GM19043 (cell line): ENCODE results near the gene PARVB.
A peak's percentile ranks its signal among the peaks of the same experiment; 100 is the strongest.
"Not testable (repeated sequence)": the region's sequence is repeated elsewhere in the genome, so short reads cannot be mapped to it uniquely, and the experiment has no call there.

Experiments
- ATAC-seq: cut with Tn5 transposase; IDR thresholded peaks from one replicate; pipeline ENCODE4 v1.9.1; 2021; ENCODE audit warnings: low read depth; ENCODE audit not compliant: unreplicated experiment

The PARVB gene

DNA sequence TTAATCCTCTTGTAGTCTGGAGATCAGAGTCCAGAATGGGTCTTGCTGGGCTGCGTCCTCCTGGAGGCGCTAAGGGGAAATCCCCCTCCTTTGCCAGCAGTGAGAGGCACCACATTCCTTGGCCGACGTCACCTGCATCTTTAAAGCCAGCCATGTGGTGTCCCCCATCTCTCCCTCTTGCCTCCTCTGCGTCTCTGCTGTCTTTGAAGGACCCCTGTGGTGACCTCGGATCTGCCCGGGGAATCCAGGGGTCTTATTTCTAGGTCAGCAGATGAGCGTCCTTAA, 27.2 kb upstream of the PARVB start:
- ATAC-seq = no peak

DNA sequence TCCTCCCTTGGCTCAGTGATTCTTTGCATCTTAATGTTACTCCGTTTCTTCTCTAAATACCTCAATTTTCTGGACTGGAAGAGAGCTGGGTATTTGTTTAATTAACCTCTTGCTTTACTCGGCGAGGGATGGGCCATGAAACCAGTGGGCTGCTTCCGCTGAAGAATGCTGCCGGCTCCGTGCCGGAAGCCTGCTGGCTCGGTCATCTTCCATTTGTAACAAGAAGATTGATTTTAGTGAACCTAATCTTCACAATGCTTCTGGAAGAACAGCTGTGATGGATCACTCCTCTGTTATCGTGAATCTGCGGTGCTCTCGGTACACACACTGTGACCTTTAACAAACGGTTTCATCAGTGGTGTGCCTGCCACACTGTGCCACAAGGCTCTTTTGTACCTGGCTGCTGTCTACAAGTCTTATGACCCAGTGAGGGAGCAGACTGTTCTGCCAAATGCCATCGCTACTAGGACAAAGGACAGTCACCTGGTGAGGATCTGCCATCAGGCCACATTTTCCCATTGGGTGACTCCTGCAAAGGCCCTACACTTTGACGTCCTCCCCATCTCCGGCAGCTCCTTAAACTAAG, 25.3 kb upstream of the PARVB start:
- no peak for ATAC-seq

DNA sequence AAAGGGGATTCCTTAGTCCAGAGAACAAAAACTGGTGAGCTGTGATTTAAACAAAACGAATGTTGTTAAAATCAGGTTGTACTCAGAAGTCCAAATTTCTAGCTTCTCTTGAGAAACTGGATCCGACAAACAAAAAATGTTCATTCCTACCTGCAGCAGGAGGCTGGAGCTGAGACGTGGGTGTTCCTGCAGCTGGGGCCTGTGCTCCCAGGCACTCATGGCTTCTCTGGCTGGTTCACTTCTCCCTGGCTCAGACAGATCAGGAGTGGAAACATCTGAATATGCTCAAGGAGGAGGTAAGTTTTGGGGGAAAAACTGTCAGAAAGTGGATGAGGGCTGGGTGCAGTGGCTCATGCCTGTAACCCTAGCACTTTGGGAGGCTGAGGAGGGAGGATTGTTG, 24.7 kb upstream of the PARVB start:
- ATAC-seq = no peak

DNA sequence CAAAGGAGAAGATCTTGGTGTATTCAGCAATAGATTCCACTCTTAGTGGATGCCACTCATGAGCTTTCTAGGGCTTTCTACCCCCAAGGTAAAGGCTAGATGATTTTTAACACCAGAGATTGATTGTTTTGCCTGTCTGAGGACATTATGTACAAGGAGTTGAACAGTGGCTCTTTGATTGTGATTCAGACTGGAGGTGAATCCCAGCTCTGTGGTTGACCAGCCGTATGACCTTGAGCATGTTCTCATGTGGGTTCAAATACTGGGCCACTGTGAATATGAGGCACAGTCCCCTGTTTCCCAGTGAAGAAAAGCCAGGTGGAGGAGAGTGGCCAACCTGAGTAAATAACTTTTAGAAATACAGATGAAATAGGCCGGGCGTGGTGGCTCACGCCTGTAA, 24.0 kb upstream of the PARVB start:
- no peak for ATAC-seq

DNA sequence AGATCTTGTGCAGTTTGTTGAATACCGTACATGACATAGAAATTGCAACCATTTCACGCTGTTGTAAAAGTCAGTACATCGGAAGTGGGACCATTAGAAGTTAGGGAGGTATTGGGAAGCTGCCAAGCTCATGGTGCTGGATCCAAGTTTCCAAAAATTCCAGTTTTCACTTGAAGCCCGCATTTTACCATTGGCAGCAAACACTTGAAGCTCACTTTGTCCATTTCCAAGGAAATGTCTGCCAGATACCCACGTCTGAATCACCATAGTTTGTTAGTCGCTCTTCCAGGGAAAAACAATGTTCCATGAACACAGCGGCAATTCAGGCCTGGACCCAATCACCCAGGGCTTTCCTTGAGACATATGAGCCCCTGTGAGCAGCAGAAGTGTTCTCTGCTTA, 22.6 kb upstream of the PARVB start:
- ATAC-seq = no peak

DNA sequence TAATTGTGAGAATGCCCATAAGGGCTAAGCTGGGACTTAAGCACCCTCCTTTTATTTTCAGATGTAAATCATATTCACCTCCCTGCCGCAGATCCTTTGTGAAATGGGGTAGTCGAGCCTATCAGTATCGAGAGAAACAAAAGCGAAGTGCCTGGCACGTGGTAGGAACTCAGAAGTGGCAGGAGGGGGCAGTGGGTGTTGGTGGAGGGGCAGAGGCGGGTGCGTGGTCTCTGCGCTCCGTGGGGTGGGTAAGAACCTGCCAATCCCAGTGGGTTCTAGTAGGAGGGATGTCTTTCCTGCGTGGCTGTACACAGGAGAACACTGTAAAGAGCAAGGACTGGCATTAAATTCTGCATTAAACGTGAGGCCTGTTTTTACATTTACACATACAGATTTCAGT, 21.8 kb upstream of the PARVB start:
- ATAC-seq = no peak

DNA sequence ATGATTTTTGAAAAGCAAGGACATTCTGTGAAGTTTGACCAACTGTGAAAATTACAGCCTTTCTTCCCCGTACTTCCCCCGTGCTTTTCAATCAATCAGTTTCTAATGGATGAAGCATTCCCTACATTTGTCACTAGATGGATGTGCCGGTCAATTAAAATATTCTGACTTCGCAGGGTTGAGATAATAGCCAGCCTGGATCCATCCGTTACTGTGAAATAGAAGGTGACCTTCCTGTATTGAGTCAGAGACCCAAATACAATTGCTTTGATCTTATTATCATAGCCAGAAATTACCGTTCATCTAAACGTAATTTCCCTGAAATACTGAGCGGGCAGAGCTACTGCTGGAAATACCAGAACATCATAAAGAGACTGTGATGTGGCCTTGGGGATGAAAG, 21.1 kb upstream of the PARVB start:
- no peak for ATAC-seq

DNA sequence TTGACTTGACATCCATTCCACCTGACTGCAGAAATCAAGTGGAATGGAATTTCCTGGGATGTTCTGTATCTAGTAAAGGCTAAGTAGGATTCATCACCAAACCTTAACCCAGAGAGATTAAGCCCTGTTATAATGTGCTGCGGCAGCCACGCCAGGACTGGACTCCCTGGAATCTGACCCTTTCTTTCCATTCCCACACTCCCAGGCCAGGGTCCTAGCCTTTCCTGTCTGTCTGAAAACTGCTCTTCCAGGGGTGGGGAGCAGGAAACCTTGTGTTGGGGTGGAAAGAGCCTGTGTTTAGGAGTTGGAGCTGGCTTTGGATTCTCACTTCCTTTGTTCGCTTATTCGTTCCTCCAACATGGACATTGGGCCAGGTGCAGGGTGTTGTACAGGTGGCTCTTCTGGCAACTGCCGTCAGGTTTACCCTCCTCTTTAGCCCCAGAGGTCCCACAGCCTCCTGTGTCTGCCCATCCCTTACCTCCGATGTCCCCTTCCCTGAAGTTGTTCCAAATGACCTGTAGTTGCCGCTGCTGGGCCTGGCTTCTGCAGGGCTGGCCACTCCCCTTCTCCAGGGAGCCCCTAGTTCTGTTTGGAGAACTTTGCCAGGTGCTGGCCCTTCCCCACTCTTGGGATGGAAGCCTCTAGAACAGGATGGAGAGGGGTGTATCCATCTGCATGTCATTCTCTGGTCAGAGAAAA, 20.5 kb upstream of the PARVB start:
- no peak for ATAC-seq

DNA sequence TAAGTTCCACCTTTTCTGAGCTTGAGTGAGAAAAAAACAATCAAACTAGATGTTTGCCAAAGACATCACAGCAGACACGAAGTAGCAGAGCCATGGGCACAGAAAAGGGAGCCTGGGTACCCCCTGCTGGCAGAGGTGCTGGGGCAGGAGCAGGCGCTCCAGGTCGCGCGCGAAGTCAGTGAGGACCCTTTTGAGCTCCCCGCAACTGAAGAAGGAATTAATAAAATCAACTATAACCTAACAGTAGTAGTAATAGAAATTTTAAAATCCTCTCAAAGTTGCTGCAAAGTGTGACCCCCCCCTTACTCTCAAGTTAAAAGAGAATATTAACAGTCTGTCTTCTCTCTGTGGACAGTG, 20.0 kb upstream of the PARVB start:
- no peak for ATAC-seq

DNA sequence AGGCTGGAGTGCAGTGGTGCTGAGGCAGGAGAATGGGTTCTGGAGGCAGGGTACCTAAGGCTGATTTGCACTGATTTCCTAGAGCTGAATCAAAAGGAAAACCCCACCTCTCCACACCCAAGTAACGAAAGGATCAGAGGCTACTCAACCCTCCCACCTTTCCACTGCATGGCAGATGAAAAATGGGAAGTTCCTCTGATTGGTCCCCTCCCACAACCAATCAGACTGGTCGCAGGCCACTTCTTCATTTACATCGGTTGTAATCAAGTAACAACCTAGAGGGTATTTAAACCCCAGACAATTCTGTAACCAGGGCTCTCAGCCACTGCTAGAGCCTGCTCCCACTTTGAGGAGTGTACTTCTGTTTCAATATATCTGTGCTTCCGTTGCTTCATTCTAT, 18.6 kb upstream of the PARVB start:
- no peak for ATAC-seq

DNA sequence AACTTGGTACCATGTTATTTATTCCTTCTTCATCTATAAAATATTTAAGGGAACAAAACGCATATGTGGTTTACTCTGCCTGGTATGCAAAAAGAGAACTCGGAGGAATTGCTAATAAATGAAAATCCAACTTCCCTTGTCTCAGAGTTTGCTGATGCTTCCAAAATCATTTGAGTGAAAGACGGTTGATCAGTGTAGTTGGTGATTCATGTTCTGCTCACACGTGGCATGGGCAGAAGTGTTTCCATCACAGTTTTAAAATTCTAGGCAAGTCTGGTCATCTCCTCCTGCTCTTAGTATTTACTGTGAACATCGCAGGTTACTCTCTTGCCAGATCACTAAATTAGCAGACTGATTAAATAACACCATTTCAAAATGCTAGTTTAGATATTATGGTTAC, 11.9 kb upstream of the PARVB start:
- no peak for ATAC-seq

DNA sequence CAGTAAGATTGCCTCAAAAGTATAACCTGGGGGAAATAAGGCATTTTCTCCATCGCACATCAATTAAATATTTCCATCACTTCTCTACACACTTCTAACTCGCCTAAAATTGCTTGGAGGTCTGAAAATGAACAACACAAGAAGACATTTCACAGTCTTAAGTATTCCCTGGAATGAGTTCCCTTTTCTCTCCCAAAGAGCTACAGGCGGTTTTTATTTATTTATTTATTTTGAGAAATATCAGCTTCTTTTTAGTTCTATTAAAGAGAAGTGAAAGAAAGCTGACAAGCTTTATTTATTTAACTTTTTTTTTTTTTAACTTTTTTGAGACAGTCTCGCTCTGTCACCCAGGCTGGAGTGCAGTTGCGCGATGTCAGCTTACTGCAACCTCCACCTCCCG, 11.5 kb upstream of the PARVB start:
- no peak for ATAC-seq

DNA sequence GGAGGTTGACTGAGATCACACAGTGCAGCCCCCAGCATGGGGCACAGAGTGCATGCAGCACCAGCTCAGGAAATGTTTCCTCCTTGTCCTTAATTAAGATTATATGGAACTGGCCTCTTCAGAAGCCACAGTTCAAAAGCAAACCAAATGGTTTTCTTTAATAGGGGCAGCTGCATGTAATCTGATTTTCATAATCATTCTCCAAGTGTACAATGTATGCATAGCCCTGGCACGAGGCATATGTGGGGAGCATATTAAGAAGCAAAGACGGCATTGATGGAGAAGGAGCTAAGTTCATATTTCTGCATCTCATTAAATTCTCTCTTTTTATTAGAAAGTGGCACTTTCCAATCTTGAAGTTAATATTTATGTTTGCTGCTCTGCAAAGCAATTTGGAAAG, 9.9 kb upstream of the PARVB start:
- no peak for ATAC-seq

DNA sequence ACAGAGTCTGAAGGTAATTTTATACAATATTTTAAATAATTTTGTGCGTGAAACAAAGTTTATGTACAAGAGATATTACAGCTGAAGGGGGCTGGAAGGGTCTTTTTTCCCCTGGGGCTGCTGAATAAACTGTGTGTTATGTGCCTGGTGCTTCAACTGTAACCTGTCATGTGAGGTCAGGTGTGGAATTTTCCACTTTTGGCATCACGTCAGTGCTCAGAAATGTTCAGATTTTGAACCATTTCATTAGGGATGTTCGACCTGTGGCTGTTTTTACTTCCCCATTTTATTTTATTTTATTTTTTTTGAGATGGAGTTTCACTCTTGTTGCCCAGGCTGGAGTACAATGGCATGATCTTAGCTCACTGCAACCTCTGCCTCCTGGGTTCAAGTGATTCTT, 7.5 kb upstream of the PARVB start:
- ATAC-seq = not testable (repeated sequence)

DNA sequence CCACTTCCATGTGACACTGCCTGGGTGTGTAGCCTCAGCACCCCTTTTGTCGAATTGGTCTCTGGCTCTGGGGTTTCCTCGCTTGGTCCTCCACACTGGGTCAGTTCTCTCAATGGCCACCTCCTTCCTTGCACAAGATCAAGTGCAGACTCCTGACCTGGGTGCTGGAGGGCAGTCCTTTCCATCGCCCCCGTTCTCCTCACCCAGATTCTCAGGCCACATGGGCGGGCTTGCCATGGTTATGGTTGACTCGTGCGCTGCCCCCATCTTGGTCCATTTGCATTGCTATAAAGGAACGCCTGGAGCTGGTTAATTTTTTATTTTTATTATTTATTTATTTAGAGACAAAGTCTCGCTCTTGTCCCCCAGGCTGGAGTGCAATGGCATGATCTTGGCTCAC, 5.5 kb upstream of the PARVB start:
- no peak for ATAC-seq

DNA sequence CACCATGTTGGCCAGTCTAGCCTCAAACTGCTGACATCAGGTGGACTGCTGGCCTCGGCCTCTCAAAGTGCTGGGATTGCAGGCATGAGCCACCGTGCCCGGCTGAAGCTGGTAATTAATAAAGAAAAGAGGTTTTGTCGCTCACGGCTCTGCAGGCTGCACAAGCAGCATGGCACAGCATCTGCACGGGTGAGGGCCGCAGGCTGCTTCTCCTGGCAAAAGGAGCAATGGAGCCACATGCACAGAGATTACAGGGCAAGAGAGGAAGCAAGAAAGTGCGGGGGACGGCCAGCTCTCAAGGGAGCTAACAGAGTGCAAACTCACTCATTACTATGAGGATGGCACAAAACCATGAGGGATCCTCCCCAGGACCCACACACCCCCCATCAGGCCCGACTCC, 4.7 kb upstream of the PARVB start:
- no peak for ATAC-seq

DNA sequence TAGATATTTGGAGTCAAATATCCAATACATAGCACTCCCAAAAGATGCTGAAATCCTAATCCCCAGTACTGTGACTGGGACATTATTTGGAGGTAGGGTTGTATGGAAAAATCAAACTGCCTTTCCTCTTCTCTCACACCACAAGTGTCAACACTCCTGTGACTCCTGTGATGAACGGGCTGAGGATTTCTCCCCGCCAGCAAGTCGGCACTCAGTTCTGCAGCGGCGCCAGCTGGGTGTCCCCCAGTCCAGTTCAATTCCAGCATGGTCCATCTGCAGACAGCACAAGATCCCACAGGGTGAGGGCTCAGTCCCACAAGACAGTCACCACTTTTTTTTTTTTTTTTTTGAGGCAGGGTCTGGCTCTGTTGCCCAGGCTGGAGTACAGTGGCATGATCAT, 4.3 kb upstream of the PARVB start:
- no peak for ATAC-seq

DNA sequence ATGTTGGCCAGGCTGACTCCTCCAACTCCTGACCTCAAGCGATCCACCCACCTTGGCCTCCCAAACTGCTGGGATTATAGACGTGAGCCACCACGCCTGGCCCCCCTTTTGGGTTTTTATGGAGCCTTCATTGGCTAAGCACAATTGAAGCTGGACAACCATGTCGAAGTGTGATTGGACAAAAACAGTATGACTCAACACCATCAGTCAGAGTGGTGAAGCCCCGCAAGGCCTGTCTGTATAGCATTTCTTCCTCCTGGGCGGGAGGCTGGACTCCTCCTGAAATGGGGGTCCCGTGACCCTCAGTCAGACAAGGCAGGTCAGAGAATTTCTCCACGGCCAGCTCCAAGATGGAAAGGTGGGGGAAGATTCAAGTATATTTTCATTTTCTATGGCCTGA, 3.1 kb upstream of the PARVB start:
- no peak for ATAC-seq

DNA sequence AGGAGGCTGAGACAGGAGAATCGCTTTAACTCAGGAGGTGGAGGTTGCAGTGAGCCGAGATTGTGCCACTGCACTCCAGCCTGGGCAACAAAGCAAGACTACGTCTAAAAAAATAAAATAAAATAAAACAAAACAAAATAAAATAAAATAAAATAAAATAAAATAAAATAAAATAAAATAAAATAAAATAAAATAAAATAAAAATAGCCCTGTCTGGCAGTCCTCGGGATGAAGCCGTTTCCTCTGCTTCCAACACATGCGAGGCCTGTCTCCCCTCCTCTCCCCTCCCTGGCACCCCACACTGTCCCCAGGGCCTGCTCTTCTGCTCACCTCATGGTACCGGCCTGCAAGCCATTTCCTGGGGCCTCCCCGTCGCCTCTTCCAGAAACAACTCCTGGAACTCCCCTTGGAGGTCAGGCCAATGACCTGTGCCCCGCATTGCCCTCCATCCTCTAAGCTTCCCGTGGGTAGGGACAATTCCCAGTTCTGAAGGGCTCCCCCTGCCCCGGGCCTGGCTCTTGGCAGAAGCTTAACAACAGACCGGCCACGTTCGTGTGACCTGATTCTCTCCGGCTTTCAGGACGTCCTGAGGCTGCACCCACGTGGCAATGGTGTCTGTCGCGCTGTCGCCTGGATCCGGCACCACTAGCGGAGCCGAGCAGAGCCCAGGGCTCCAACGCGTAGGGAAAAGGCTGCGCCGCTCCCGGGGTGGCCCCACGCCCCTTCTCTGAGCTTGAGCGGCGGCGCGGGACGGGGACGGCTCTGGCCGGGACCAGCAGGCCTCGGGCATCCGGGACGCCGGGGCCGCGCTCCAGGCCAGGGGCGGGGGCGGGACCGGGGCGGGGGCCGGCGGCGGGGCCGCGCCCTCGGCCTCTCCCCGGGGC, 456 bp upstream of the PARVB start:
- no peak for ATAC-seq

DNA sequence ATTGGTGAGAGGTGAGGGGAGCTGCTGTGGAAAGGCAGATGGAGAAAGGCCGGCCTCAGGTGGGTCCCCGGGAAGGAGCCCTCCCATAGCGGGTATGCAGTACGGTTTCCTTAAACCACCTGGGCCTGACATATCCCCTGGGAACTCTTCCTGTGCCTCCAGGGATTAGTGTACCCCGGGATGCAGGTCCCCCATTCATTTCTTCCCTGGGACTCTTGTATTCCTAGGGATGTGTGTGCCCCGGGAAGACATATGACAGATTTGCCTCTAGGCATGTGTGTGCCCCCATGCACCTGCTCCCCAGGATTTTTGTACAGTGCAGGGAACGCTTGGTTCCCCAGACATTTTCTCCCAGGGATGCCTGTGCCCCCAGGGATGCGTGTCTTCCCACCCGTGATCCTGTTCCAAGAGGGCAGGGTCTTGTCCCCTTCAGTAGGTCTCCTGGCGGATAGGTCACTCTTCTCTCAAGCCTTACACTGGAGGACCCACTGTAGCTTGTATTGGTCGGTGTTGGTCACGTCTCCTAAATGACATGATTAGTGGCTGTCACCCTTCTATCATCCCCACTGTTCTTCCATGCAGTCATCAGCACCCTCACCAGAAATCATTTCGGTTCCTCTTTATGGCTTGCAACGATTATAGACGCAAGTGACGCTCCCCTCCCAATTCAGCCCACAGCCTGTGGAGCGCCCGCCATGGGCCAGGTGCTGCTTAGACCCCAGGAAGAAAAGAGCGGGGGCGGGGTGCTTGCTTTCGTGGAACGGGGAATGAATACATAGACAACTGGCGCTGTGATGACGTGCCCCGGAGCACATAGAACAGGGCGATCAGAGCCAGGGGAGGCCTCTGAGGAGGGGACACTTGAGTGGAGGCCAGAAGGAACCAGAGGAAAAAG, 1.3 kb downstream of the PARVB start:
- peak; percentile 52 for ATAC-seq

DNA sequence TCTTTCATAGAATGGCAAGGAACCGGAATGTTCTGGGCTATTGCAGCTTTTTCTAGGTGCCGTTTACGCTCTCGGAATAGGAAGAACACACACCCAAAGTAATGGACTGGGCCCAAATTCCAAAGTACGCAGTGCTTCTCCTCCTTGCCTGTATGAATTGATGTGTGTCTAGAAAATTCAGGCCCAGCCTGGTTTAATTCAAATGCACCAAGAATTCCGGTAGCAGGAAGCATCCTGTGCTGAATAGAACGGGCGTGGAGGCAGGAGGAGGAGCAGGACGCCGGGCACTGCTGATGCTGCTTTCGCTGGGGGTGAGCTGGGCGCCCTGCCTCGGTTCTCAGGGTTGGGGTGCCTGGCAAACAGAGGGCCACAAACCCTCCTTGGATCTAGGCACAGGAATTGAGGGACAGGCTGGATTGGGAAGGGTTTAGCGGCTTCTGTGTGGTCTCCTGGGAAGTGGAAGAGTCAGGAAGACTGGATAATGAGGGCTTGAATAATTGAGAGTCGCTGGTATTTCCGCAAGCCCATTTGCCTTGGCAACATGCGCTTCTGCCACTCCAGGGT, 2.0 kb downstream of the PARVB start:
- ATAC-seq = no peak
